HG02678 (cell line): Measurements from ENCODE around the gene PPP1R13B.
A peak's percentile ranks its signal among the peaks of the same experiment; 100 is the strongest.
"Not testable (repeated sequence)": the region's sequence is repeated elsewhere in the genome, so short reads cannot be mapped to it uniquely, and the experiment has no call there.

Source experiments
- ATAC-seq: cut with Tn5 transposase; IDR thresholded peaks from one replicate; pipeline ENCODE4 v1.9.1; 2021; ENCODE audit warnings: mild to moderate bottlenecking, moderate library complexity; ENCODE audit not compliant: unreplicated experiment

Gene PPP1R13B

GRCh38 chr14:103801459-103801858, 45.9 kb downstream of the PPP1R13B start:
- ATAC-seq = no peak

DNA sequence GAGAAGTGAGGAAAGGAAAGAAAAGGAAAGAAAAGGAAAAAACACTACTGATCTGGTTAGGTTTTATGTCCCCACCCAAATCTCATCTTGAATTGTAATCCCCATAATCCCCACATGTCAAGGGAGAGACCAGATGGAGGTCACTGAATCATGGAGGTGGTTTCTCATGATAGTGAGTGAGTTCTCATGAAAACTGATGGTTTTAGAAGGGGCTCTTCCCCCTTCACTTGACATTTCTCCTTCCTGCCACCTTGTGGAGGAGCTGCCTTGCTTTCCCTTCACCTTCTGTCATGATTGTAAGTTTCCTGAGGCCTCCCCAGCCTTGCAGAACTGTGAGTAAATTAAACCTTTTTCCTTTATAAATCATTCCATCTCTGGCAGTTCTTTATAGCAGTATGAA, 54.2 kb downstream of the PPP1R13B start:
- not testable (repeated sequence) for ATAC-seq

DNA sequence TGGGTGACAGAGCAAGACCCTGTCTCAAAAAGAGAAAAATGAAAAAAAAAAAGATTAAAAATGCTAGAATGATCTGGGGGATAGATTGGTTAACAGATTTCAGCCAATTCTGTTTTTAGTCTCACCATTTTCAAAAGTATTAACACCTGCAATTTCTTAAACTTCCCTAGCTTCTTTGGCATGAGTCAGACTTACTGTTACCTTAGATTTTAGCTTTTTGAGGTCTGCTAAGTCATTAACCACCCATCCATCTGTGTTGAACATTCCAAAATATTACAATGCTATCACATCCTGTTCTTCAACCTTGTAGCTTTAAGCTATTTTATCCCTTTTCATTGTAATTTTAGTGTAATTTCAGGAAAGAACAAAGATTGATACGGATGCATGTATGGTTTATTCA, 59.3 kb downstream of the PPP1R13B start:
- ATAC-seq = no peak

DNA sequence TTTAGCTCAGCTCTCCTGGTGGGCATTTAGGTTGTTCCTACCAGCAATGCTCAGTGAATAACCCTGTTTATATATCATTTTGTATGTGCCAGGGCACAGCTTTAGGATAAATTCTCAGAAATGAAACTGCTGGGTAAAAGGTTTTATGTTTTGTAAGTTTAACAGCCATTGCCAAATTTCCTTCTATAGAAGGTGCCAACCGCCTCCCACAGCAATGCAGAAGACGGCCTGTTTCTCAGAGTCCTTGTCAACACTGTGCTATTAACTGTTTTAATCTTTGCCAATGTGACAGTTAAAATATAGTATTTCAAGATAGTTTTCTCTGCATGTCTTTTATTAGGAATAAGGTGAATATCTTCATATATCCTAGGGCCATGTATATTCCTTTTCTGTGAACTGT, 65.0 kb downstream of the PPP1R13B start:
- ATAC-seq = no peak

- ATAC-seq = not testable (repeated sequence)
Measured at GRCh38 chr14:103776319-103776718, 71.1 kb downstream of the PPP1R13B start.

DNA sequence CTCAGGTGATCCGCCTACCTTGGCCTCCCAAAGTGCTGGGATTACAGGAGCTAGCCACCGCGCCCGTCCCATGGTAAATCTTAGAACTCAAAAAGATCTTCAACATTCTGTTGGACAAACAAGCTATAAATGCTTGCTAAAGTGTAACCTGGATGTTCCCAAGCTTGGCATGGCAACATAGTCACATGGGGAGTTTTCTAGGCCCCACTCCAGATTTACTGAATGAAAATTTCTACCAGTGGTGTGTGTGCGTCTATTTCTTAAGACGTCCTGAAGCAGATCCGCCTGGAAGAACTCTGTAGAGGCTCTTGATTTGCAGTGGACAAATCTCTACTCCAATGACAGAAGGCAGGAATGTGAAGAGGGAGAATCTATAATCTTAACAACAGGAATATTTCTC, 71.9 kb downstream of the PPP1R13B start:
- ATAC-seq = no peak

GRCh38 chr14:103773521-103773920, 73.9 kb downstream of the PPP1R13B start:
- no peak for ATAC-seq

DNA sequence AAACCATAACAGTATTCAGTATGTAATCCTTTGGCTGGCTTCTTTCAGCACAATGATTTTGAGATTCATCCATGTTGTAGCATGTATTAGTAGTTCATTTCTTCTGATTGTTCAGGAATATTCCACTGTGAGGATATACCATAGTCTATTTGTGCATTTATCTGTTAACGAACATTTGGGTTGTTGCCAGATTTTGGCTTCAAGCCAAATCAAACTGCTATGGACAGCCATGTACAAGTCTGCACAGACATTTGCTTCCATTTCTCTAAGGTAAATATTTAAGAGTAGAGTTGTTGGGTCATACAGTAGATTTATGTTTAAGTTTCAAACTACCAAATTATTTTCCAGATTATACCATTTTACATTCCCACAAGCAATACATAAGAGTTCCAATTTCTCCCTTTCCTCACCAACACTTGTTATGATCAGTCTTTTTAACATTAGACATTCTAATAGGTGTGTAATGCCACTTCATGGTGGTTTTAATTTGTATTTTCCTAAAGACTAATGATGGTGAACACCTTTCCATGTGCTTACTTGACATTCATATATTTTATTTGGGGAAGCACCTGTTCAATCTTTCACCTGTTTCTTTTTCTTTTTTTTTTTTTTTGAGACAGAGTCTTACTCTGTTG, 75.2 kb downstream of the PPP1R13B start:
- no peak for ATAC-seq

DNA sequence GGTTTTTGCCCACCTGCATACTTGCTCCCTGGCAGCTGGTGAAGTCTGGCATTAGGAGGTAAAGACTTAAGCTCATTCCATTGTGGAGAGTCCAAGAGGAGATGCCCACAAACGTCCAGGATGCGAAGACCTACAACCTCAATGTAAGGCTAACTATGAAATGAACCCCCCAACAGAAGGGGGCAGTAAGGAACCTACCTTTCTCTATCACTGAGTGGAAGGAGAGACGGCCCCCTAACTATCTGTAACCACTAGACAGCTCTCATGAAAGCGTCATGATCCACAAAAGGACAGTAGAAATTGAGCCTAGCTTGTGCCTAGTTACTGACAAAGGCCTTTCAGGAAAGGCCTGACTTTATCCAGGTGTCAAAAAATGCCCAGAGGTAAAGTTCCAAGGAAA, 76.5 kb downstream of the PPP1R13B start:
- ATAC-seq = no peak

GRCh38 chr14:103770500-103770899, 76.9 kb downstream of the PPP1R13B start:
- no peak for ATAC-seq

GRCh38 chr14:103767336-103767894, 80.0 kb downstream of the PPP1R13B start:
- no peak for ATAC-seq

DNA sequence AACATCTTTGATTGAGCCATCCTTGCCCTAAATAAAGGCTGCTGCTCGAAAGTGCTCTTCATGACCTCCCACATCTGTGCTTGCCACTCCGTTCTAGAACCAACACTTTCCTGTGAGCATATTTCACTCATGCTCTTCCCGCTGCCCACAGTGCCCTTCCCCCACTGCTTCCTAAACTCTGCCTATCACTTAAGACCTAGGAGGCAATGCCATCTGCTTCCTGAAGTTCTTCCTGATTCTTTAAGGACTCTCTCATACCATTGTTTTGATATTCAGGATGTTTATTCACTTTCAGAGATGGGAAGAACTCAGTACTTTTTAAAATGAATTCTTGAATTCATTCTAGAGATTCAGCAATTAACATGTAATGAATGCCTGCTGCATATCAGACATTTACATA, 81.8 kb downstream of the PPP1R13B start:
- no peak for ATAC-seq

- peak; percentile 74 for ATAC-seq
Measured at GRCh38 chr14:103763730-103764488, 83.5 kb downstream of the PPP1R13B start.

- ATAC-seq = no peak
Measured at GRCh38 chr14:103762541-103762940, 84.8 kb downstream of the PPP1R13B start.

GRCh38 chr14:103762036-103762435, 85.3 kb downstream of the PPP1R13B start:
- no peak for ATAC-seq

DNA sequence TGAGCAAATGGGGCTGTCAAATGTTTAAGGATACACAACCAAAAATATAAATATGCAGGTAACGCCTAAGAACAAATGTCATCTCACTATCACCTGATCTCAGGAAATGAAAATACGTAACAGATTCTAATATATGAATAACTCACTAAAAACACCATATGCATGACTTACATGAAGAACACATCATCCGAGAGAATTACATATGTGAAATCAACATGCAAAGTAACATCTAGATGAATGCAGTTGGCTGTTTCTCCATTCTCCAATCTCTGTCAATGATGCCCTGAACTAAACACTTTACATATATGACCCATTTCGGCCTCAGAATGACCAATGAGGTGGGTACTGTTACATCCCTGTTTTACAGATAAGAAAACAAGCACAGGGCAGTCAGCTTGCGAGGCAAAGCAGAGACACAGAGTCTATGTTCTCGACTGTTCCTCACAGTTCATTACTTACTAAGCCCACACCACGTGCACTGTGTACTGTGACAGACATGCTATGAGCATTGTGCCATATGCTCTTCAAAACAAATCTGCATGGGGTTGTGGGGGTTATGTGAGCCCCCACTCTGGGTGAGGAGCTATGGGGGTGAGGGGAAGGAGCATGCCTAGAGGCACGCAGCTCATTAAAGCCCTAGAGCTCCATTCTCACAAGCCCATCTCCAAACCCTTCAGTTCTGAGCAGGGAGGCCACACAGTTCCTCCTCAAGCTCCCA, 89.2 kb downstream of the PPP1R13B start:
- no peak for ATAC-seq

GRCh38 chr14:103755060-103755459, 92.3 kb downstream of the PPP1R13B start:
- no peak for ATAC-seq

DNA sequence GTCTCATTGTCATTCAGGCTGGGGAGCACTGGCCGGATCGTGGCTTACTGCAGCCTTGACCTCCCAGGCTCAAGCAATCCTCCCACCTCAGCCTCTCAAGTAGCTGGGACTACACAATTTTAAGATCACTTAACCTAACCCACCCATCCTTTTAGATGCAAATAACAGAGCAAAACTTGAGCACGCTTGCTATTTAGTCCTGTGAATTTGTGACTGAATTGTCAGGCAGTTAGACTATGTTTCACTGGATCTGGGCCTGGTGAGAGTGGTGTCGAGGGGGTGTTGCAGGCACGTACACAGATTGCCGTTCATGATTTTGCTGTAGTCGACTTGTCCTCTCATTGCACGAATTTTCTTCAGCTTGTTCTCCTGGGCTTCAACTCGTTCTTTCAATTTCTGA, 93.6 kb downstream of the PPP1R13B start:
- no peak for ATAC-seq

DNA sequence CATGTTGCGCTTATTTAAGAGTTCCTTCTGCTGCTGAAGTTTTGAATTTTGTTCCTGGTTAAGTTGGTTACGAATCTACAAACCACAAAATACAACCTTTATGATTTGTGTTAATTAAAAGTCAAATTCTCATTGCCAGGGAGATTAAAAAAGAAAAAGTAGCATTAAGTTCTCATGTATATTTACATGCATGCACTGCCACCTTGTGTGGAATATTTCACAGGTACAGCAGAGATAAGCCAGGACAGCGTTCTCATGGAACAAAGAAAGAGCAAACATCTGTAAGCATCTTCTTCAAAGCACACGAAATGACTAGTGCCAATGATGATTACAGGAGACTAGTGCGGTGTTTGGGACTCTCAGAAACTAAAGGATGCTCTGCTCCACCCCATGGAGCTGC, 97.5 kb downstream of the PPP1R13B start:
- no peak for ATAC-seq

GRCh38 chr14:103749452-103749851, 97.9 kb downstream of the PPP1R13B start:
- ATAC-seq = no peak

- no peak for ATAC-seq
Measured at GRCh38 chr14:103748534-103748857, 98.9 kb downstream of the PPP1R13B start.

DNA sequence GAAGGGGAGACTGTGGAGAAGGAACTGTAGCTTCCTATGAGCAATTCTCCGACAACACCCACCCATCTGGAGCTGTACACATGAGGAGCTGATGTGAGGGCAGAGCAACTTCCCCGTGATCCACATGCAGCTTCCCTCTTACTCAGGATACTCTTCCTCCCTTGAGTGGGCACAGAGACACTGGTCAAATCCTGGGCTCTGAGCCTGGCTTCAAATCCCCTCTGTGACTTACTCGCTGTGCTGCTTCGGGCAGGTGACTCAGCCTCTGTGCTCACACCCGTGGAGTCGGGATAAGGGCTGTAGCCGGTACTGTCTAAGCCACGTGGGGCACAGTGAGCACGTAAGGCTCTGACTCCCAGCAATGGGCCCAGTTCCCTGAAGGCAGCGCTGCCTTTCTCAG, 100.7 kb downstream of the PPP1R13B start:
- no peak for ATAC-seq
